HG03108 (cell line): ENCODE data around the gene PARM1.

Source experiments
- ATAC-seq: cut with Tn5 transposase; IDR thresholded peaks from one replicate; pipeline ENCODE4 v1.9.1; 2021; ENCODE audit warnings: moderate library complexity; ENCODE audit not compliant: unreplicated experiment

Gene PARM1

GRCh38 chr4:74942251-74942917, 9.5 kb downstream of the PARM1 start:
- ATAC-seq = no peak

DNA sequence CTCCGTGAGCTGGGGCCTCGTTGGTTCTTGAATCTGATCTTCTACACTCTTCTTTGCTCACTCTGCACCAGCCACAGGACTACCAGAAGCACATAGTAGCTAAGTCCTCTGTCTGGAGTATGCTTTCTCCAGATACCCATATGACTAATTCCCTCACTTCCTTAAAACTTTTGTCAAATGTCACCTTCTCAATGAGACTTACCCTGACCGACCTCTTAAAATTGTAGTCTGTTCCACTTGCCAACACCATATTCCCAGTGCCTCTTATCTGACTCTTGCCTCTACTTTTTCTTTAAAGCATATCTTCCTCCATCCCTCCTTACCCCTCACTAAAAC, 10.0 kb downstream of the PARM1 start:
- no peak for ATAC-seq

GRCh38 chr4:74944354-74944793, 11.5 kb downstream of the PARM1 start:
- ATAC-seq = no peak

DNA sequence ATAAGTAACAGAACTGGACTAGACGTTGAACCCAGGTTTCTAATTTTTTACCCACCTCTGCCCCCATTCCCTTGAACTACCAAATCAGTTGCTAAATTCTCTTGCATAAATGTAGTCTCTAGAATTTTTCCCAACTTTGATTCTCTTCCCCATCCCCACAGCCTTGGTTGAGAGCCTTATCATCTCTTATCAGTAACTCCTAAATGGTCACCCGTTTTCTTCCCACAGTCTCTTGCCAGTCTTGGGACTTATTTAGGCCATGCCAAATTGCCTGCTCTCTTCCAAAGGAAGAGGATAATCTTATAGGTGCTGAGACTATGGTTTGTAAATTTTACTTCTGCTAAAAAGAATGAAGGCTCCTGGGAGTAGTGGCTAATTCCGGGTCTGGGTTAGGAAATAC, 13.3 kb downstream of the PARM1 start:
- no peak for ATAC-seq

DNA sequence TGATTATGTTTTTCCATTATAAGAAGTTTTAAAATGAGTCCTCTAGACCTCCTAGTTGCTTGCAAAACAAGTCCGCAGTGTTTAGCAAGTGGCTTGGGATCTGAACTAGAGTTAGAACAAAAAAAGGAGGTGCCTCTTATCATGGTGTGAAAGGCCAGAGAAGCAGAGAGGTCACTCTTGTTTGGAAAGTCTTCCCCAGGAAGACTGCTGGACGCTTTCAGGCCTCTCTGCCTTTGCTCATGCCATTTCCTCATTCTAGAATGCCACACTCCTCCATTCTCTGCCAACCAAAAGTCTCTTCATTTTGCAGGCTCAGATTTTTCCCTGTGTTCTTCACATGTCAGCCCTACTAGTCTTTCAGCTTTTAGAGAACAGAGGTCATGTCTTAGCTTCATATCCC, 14.9 kb downstream of the PARM1 start:
- no peak for ATAC-seq

GRCh38 chr4:74948236-74948635, 15.3 kb downstream of the PARM1 start:
- no peak for ATAC-seq

DNA sequence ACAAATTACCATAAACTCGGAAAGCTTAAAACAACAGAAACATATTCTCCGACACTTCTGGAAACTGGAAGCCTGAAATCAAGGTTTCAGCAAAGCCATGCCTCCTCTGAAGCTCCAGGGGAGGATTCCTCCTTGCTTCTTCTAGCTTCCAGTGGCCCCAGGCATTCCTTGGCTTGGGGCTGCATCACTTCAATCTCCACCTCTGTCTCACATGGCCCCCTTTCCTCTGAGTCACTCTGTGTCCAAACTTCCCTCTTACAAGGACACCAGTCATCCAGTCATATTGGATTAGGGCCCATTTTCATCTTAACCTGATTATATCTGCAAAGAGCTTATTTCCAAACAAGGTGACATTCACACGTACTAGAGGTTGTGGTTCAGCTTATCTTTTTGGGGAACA, 17.3 kb downstream of the PARM1 start:
- no peak for ATAC-seq

- ATAC-seq = no peak
These were observed 18.0 kb downstream of the PARM1 start for GRCh38 chr4:74950882-74951281.

DNA sequence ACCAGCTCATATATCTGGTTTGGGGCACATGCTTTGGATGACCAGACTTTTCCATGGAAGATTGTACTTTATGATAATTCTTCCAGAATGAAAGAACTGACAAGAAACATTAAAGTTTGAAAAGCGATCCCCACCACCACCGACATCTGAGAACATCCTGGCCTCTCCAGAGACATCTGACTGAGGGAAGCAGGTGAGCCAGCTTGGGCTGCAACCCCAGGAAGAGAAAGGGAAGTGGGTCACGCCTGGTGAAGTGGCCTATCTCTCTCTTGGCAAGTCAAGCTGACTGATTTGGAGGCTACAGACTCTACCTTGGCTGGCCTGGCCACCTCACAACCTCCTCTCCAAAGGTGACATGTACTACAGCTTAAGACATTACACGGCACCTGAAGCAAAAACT, 20.7 kb downstream of the PARM1 start:
- no peak for ATAC-seq

GRCh38 chr4:74958881-74959280, 26.0 kb downstream of the PARM1 start:
- ATAC-seq = no peak

- no peak for ATAC-seq
These were observed 28.3 kb downstream of the PARM1 start for GRCh38 chr4:74961230-74961629.

GRCh38 chr4:74962584-74962983, 29.7 kb downstream of the PARM1 start:
- no peak for ATAC-seq

- no peak for ATAC-seq
These were observed 31.4 kb downstream of the PARM1 start for GRCh38 chr4:74964311-74964710.

DNA sequence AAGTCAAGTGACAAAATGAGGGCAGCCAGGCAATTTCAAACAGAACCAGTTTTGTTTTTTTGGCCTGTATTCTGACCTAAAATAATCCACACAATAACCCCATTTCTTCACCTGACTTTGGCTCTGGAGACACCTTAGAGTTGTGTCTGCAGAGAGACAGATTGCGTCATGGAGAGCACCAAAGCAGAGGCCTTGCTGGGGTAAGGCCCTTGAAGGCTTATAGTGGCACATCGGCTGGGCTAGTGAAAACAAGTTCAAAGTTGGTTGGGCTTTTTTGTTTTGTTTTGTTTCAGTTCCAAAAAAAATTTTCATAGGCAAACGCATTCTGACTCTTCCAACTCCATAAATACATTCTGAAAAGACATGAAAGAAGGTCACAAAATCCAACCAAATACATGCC, 34.4 kb downstream of the PARM1 start:
- no peak for ATAC-seq

DNA sequence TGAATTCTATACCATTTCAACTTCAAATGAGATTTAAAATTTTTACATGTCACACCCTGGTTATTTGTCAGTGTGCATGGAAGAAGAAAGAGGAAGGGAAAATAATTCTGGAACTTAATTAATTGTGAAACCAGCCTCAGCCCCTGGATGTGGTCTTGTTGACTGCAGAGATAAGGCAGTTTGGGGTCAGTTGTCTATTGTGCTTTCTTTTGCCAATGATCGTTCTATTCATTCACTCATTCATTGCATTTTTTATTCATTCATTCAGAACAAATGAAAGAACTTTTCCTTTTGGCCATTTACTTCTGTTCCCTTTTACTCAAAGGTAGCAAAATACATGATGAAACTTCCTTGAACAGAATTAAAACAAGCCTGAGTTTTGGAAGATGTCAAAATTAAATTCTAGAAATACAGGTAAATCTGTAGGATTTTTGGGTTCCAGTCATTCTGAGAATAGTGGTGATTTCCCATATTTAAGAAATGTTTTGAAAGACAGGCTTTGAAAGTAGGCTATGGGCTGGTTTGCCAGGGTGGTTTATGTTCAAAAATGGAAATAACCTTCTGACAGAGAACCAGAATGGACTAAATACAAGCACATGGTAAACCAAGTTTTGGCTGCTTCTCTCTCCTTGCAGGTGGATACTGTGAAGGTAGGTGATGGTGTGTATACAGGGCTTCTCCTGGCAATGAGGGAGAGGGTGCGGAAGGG, 35.7 kb downstream of the PARM1 start:
- no peak for ATAC-seq

DNA sequence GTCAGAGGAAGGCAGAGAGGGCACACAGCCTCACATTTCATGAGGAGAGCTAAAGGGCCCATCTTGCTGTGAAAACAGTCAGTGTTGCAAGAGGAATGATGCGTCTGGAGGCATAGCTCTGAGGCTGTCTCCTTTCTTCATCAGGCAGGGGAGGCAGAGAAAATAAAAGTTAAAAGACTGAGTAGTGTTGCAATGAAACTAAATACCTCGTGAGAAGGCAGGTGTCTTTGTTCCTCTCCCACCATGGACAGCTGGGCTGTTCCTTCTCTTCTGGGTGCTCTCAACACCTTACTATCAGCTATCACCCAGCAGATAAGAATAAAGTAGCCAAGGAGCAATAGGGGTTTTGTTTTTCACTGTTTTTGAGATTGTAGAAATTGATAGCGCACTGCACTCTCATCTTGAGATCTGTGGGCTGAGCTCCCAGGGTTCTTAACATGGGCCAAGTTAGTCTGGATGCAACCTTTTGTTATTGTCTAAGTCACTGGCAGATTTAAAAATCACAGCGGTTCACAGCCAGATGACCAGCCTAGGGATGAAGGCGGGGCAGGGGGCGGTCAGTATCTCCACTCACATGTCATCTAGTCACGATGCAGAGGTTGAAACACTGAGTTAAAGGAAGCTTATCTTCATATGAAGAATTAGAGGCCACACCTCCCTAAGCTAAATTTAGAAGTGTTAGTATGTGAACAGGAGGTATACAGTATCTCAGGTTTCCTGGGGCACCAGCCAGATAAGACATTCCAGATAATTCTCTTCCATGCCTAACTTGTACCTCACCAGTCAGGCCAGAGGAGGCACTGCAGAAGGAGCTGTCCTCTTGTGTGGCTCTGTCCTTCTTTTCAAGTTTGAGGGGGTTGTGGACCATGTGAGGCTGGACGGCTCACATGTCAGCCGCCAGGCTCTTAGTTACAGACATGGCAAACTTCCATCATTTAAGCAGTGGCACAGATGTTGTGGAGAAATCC, 36.9 kb downstream of the PARM1 start:
- no peak for ATAC-seq

DNA sequence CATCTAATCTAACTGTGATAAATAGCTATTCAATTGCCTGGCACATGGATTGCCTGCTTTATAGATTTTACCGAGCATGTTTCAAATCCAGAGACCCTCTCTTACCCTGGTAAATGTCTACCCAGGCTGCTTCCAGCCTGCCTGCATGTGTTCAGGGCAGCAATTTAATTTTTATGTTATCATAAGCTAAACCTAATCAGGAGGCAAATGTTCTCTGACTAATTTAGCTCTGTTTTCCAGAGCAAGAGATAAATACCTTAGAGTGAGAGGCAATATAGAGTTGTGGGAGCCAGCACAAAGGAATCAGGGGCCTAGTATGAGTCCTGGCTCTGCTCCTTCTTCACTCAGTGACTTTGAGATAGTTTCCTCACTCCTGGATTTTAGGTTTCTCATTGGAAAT, 37.7 kb downstream of the PARM1 start:
- no peak for ATAC-seq

GRCh38 chr4:74971862-74972261, 38.9 kb downstream of the PARM1 start:
- no peak for ATAC-seq

DNA sequence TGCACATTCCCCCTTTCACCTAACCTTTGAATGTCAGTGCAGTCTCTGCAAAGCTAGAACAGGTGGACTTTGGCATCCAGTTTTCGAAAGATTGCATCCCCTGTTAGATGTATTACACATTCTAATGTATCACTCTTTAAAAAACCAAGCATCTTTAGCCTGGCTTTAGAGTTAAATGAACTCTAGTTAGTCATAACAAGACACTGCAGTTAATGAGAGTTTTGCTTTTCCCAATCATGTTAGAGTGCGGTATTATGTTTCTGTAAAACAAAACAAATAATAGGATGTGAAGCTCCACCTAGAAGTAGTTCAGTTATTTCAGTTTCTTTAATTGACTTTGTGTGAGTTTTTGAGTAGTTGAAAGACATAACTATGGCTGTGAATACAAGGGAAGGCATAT, 42.2 kb downstream of the PARM1 start:
- ATAC-seq = no peak

GRCh38 chr4:74975848-74976824, 43.2 kb downstream of the PARM1 start:
- no peak for ATAC-seq
